Neural progenitor cell (in vitro differentiated cells): ENCODE data around the gene OR8A1. TPM values are rescaled to one million over a fixed set of nuclear protein-coding genes. Genes with fewer than 3 reads are reported as not detected.
A peak's percentile ranks its signal among the peaks of the same experiment; 100 is the strongest.

Experiments
- DNase-seq: peaks from one replicate; pipeline ENCODE4 v3.0.0-alpha.2; 2016; ENCODE audit warnings: low spot score
- H2AFZ ChIP-seq: fragments of 200-600 bp; sonication (generic); replicated peaks from 2 replicates; pipeline ENCODE4 v1.6.1; 2016; ENCODE audit warnings: antibody characterized with exemption
- H3F3A ChIP-seq: fragments of 200-600 bp; sonication (generic); 2 replicates; pipeline ENCODE4 v1.6.1; 2016; ENCODE audit warnings: antibody characterized with exemption, low read depth
- H3K27ac ChIP-seq: fragments of 200-600 bp; sonication (generic); 2 replicates; pipeline ENCODE4 v1.5.1; 2016; ENCODE audit warnings: mild to moderate bottlenecking
- H3K27me3 ChIP-seq: fragments of 200-600 bp; sonication (generic); 2 replicates; pipeline ENCODE4 v1.6.1; 2016; ENCODE audit warnings: mild to moderate bottlenecking, moderate library complexity
- H3K36me3 ChIP-seq: fragments of 200-600 bp; sonication (generic); 2 replicates; pipeline ENCODE4 v1.5.1; 2016
- H3K4me1 ChIP-seq: fragments of 200-600 bp; sonication (generic); 2 replicates; pipeline ENCODE4 v1.6.1; 2016; ENCODE audit warnings: mixed run types
- H3K4me2 ChIP-seq: fragments of 200-600 bp; sonication (generic); 2 replicates; pipeline ENCODE4 v1.6.1; 2016
- H3K4me3 ChIP-seq: fragments of 200-600 bp; sonication (generic); 2 replicates; pipeline ENCODE4 v1.5.1; 2016
- H3K79me2 ChIP-seq: fragments of 200-600 bp; sonication (generic); 2 replicates; pipeline ENCODE4 v1.6.1; 2016; ENCODE audit warnings: low read depth
- H3K9ac ChIP-seq: fragments of 200-600 bp; sonication (generic); 2 replicates; pipeline ENCODE4 v1.6.1; 2016
- H3K9me3 ChIP-seq: fragments of 200-600 bp; sonication (generic); 2 replicates; pipeline ENCODE4 v1.5.1; 2016; ENCODE audit warnings: low read depth
- H4K20me1 ChIP-seq: fragments of 200-600 bp; sonication (generic); 2 replicates; pipeline ENCODE4 v1.6.1; 2016; ENCODE audit warnings: low read depth
- H3K27ac Mint-ChIP-seq: 3 replicates; pipeline ENCODE4 v1.8.0; 2021; ENCODE audit warnings: mixed read lengths
- H3K27me3 Mint-ChIP-seq: 2 replicates; pipeline ENCODE4 v1.8.0; 2022; ENCODE audit warnings: low read depth, mild to moderate bottlenecking, inconsistent platforms, moderate library complexity, mixed read lengths; ENCODE audit not compliant: insufficient read depth
- H3K36me3 Mint-ChIP-seq: 3 replicates; pipeline ENCODE4 v1.8.0; 2021; ENCODE audit warnings: mixed read lengths
- H3K4me1 Mint-ChIP-seq: 3 replicates; pipeline ENCODE4 v1.8.0; 2021; ENCODE audit warnings: mixed read lengths
- H3K4me3 Mint-ChIP-seq: 3 replicates; pipeline ENCODE4 v1.8.0; 2021; ENCODE audit warnings: mild to moderate bottlenecking, moderate library complexity, mixed read lengths
- H3K9me3 Mint-ChIP-seq: 3 replicates; pipeline ENCODE4 v1.8.0; 2020; ENCODE audit warnings: mixed read lengths
- EZH2 ChIP-seq: fragments of 200-600 bp; sonication (generic); IDR thresholded peaks from 2 replicates; pipeline ENCODE4 v1.6.1; 2017; ENCODE audit warnings: antibody characterized with exemption, mild to moderate bottlenecking, moderate library complexity
- EZH2phosphoT487 ChIP-seq: fragments of 200-600 bp; sonication (generic); IDR thresholded peaks from 2 replicates; pipeline ENCODE4 v1.6.1; 2017; ENCODE audit warnings: antibody characterized with exemption
- total RNA-seq: library from RNA; depleted of rRNA; stranded (reverse); fragments of >200 nt; gene quantifications from 2 replicates; pipeline ENCODE4 v1.2.3, GENCODE V29; 2015; ENCODE audit warnings: low replicate concordance
- TF ChIP-seq, protein P1 (sequence below): fragments of 200-600 bp; sonication (generic); IDR thresholded peaks from 2 replicates; pipeline ENCODE4 v1.5.1; 2017; ENCODE audit warnings: antibody characterized with exemption, mild to moderate bottlenecking

OR8A1 gene
- total RNA-seq, 1 donor from 2014 or later, result not detected

DNA sequence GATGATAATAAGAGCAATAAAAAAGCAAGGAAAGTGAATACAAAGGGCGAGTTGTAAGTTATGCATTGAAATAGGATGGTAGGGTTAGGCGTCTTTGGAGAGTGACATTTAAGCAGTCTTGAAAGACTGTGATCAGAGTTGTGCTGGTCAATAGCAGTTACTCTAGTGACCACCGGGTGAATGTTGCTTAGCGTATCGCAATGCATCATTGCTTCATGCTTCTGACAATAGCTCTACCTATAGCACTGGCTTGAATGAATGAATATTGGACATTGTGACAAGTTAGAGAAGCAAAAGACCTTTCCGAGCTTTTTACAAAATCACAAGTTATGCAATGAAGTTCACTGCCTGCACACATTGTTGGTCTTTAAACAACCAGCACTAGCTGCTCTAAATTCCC, 18.6 kb upstream of the OR8A1 start:
- Histone ChIP-seq H3K4me1 (no peaks in the 10 kb centered on the region), H4K20me1 (no peaks in the 10 kb centered on the region), H3K79me2 (no peaks in the 10 kb centered on the region), H3K27ac (no peak overlapping the region), H3K36me3 (peaks cover 7% of the 10 kb centered on the region), H3K4me3 (no peak overlapping the region), H3K9me3 (no peaks in the 10 kb centered on the region), H3F3A (no peaks in the 10 kb centered on the region), H3K9ac (no peak overlapping the region), H3K4me2 (no peak overlapping the region), H2AFZ (no peak overlapping the region), H3K27me3 (no peaks in the 10 kb centered on the region)
- H3K27ac Mint-ChIP-seq, result no peak overlapping the region
- H3K4me1 Mint-ChIP-seq, result no peaks in the 10 kb centered on the region
- H3K27me3 Mint-ChIP-seq, result no peaks in the 10 kb centered on the region
- DNase-seq, result no peak
- H3K36me3 Mint-ChIP-seq, result no peaks in the 10 kb centered on the region
- TF ChIP-seq, protein P1, sequence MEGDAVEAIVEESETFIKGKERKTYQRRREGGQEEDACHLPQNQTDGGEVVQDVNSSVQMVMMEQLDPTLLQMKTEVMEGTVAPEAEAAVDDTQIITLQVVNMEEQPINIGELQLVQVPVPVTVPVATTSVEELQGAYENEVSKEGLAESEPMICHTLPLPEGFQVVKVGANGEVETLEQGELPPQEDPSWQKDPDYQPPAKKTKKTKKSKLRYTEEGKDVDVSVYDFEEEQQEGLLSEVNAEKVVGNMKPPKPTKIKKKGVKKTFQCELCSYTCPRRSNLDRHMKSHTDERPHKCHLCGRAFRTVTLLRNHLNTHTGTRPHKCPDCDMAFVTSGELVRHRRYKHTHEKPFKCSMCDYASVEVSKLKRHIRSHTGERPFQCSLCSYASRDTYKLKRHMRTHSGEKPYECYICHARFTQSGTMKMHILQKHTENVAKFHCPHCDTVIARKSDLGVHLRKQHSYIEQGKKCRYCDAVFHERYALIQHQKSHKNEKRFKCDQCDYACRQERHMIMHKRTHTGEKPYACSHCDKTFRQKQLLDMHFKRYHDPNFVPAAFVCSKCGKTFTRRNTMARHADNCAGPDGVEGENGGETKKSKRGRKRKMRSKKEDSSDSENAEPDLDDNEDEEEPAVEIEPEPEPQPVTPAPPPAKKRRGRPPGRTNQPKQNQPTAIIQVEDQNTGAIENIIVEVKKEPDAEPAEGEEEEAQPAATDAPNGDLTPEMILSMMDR, result peak; percentile 36
- TF ChIP-seq EZH2phosphoT487, result no peak
- H3K4me3 Mint-ChIP-seq, result no peak overlapping the region
- peaks cover 5% of the 10 kb centered on the region for H3K9me3 Mint-ChIP-seq

GRCh38 chr11:124551987-124552386, 17.8 kb upstream of the OR8A1 start:
- Mint-ChIP-seq H3K4me3 (no peak overlapping the region), H3K27me3 (no peaks in the 10 kb centered on the region), H3K36me3 (no peaks in the 10 kb centered on the region), H3K4me1 (no peaks in the 10 kb centered on the region), H3K9me3 (peaks cover 5% of the 10 kb centered on the region), H3K27ac (no peak overlapping the region)
- Histone ChIP-seq H3K9ac (no peak overlapping the region), H2AFZ (no peak overlapping the region), H4K20me1 (no peaks in the 10 kb centered on the region), H3K4me2 (no peak overlapping the region), H3K4me3 (no peak overlapping the region), H3F3A (no peaks in the 10 kb centered on the region), H3K9me3 (no peaks in the 10 kb centered on the region), H3K36me3 (peaks cover 7% of the 10 kb centered on the region), H3K27me3 (no peaks in the 10 kb centered on the region), H3K4me1 (no peaks in the 10 kb centered on the region), H3K79me2 (no peaks in the 10 kb centered on the region), H3K27ac (no peak overlapping the region)
- DNase-seq, result no peak
- TF ChIP-seq, protein P1, result no peak
- TF ChIP-seq EZH2phosphoT487 (no peak), EZH2 (no peak)

DNA sequence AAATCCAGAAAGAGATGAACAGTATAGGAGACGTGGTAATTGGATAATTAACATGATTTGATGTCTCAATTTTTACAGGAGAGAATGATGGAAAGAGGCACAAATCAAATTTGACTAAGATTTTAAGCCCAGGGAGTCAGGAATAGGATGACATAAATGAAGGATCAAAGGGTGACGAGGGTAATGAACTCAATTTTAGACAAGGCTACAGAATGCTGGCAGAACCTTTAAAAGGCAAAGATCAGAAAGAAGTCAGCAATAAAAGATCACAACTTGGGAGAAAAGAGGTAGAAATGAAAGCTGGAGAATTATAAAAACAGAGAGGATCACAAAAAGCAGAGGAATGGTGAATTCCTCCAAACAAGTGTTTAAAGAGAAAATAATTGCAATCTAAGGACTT, 13.0 kb upstream of the OR8A1 start:
- Mint-ChIP-seq H3K9me3 (peaks cover 5% of the 10 kb centered on the region), H3K36me3 (no peaks in the 10 kb centered on the region), H3K27ac (no peak overlapping the region), H3K4me3 (no peak overlapping the region), H3K27me3 (no peaks in the 10 kb centered on the region), H3K4me1 (no peaks in the 10 kb centered on the region)
- no peak overlapping the region for H3K4me2 ChIP-seq
- TF ChIP-seq EZH2phosphoT487 (no peak), EZH2 (no peak)
- TF ChIP-seq, protein P1, result no peak
- H3K4me3 ChIP-seq, result no peak overlapping the region
- no peaks in the 10 kb centered on the region for H3K9me3 ChIP-seq
- no peak overlapping the region for H3K9ac ChIP-seq
- no peaks in the 10 kb centered on the region for H3K36me3 ChIP-seq
- H3F3A ChIP-seq, result no peaks in the 10 kb centered on the region
- H2AFZ ChIP-seq, result no peak overlapping the region
- no peaks in the 10 kb centered on the region for H3K4me1 ChIP-seq
- H3K79me2 ChIP-seq, result no peaks in the 10 kb centered on the region
- H3K27me3 ChIP-seq, result no peaks in the 10 kb centered on the region
- no peak for DNase-seq
- H4K20me1 ChIP-seq, result no peaks in the 10 kb centered on the region
- H3K27ac ChIP-seq, result no peak overlapping the region
